Astrocyte (in vitro differentiated cells and primary cell): ENCODE data around the gene CYTH4.

Experiments used
- CTCF ChIP-seq: IDR thresholded peaks from 2 replicates; pipeline ENCODE4 v1.5.1; 2011; ENCODE audit warnings: low read depth, mild to moderate bottlenecking, inconsistent platforms, low read length, moderate library complexity; ENCODE audit not compliant: insufficient read depth
- EZH2 ChIP-seq: IDR thresholded peaks from 2 replicates; pipeline ENCODE4 v1.6.1; 2012; ENCODE audit warnings: mild to moderate bottlenecking, low read length, inconsistent platforms; ENCODE audit not compliant: insufficient read depth

- no peak for TF ChIP-seq CTCF
- no peak for TF ChIP-seq EZH2
Measured at GRCh38 chr22:37342065-37342464, 59.8 kb downstream of the CYTH4 start.
